ENCODE measurements around the gene KRTAP3-1. TPM values are rescaled to one million over a fixed set of nuclear protein-coding genes. Genes with fewer than 3 reads are reported as not detected.
A peak's percentile ranks its signal among the peaks of the same experiment; 100 is the strongest.

The KRTAP3-1 gene
- polyA plus RNA-seq, 6 donors from 2014 or later, result not detected

GRCh38 chr17:40986920-40987319, 22.0 kb downstream of the KRTAP3-1 start:
- Mint-ChIP-seq H3K4me1 (peaks cover 5 to 11% (median 7%) of the 10 kb centered on the region in 3 donors), H3K9me3 (peaks cover 0 to 5% (median 0%) of the 10 kb centered on the region in 7 donors), H3K4me3 (no peak overlapping the region), H3K36me3 (no peaks in the 10 kb centered on the region), H3K27me3 (peaks cover 19 to 33% (median 24%) of the 10 kb centered on the region in 3 donors), H3K27ac (no peak overlapping the region)
- DNase-seq (no peak), ATAC-seq (ENCODE audit: low read depth in 2 of 2) (no peak)

- Mint-ChIP-seq H3K4me1 (peaks cover 5 to 11% (median 7%) of the 10 kb centered on the region in 3 donors), H3K27me3 (peaks cover 19 to 41% (median 28%) of the 10 kb centered on the region in 3 donors), H3K27ac (peak within 1 kb of the TSS in 1 of 6 donors; percentile 29), H3K9me3 (no peaks in the 10 kb centered on the region), H3K4me3 (no peak within 1 kb of the TSS), H3K36me3 (no peaks in the 10 kb centered on the region)
- no peak for ATAC-seq (ENCODE audit: low read depth in 2 of 2)
- DNase-seq, result no peak
Observed at GRCh38 chr17:40984226-40984625, 24.7 kb downstream of the KRTAP3-1 start, which contains the start of gene KRT40. Gene KRT40 (minus strand): TSS chr17:40984326. CDS start chr17:40984273, 53 bp downstream.

DNA sequence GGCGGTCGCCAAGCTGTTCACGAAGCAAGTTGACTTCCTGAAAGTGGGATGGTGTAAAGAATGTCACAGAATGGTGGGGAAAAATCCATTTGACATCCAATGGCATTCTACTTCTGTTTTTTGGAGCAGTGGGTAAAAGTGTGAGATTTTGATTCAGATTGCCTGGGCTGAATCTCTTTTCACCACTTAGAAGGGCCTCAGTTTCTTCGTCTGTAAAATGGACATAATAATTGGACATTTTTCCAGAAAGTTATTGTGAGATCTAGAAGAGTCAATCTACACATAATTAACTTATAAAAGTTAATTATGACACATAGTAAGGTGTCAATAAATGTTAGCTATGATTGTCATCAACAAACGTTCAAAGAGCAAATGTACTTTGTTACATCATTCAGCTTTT, 27.8 kb downstream of the KRTAP3-1 start:
- Mint-ChIP-seq H3K36me3 (no peaks in the 10 kb centered on the region), H3K27me3 (peaks cover 21 to 38% (median 34%) of the 10 kb centered on the region in 3 donors), H3K4me1 (no peaks in the 10 kb centered on the region), H3K9me3 (no peaks in the 10 kb centered on the region), H3K4me3 (no peak overlapping the region), H3K27ac (no peak overlapping the region)
- ATAC-seq (ENCODE audit: low read depth in 2 of 2) (no peak), DNase-seq (no peak)

DNA sequence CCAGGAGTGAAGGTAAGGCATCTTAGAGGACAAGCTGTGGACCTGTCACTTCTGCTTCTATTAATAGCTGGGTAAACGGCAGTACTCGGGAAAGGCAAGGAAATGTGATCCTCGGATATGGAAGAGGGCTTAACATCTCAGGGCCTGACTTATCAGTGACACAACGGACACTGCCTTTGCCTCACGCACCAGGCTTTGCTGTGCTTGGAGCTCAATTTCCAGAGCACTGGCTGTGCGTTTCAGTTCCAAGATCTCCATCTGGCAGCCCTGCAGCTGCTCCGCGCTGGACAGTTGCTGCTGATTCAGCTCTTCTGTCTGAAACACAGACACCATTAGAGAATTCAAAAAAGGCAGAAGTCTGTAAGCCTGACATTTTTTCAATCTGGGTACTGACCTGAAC, 28.3 kb downstream of the KRTAP3-1 start:
- no peaks in the 10 kb centered on the region for H3K36me3 Mint-ChIP-seq
- H3K27me3 Mint-ChIP-seq, result peaks cover 24 to 39% (median 29%) of the 10 kb centered on the region in 3 donors
- no peaks in the 10 kb centered on the region for H3K4me1 Mint-ChIP-seq
- no peaks in the 10 kb centered on the region for H3K9me3 Mint-ChIP-seq
- no peak overlapping the region for H3K4me3 Mint-ChIP-seq
- no peak overlapping the region for H3K27ac Mint-ChIP-seq
- ATAC-seq (ENCODE audit: low read depth in 2 of 2) (no peak), DNase-seq (no peak)

- Mint-ChIP-seq H3K4me3 (no peak overlapping the region), H3K4me1 (no peaks in the 10 kb centered on the region), H3K27me3 (peaks cover 28 to 39% (median 33%) of the 10 kb centered on the region in 3 donors), H3K36me3 (no peaks in the 10 kb centered on the region), H3K9me3 (no peaks in the 10 kb centered on the region), H3K27ac (no peak overlapping the region)
- ATAC-seq (ENCODE audit: low read depth in 2 of 2) (no peak), DNase-seq (no peak)
Observed at GRCh38 chr17:40980117-40980516, 28.8 kb downstream of the KRTAP3-1 start.

GRCh38 chr17:40978575-40979151, 30.3 kb downstream of the KRTAP3-1 start:
- no peak overlapping the region for H3K27ac Mint-ChIP-seq
- ATAC-seq (ENCODE audit: low read depth in 2 of 2) (no peak), DNase-seq (no peak)
- no peaks in the 10 kb centered on the region for H3K4me1 Mint-ChIP-seq
- peaks cover 32 to 37% (median 33%) of the 10 kb centered on the region in 3 donors for H3K27me3 Mint-ChIP-seq
- H3K36me3 Mint-ChIP-seq, result no peaks in the 10 kb centered on the region
- H3K4me3 Mint-ChIP-seq, result no peak overlapping the region
- H3K9me3 Mint-ChIP-seq, result no peaks in the 10 kb centered on the region

GRCh38 chr17:40975516-40975915, 33.4 kb downstream of the KRTAP3-1 start:
- no peak overlapping the region for H3K27ac Mint-ChIP-seq
- H3K27me3 Mint-ChIP-seq, result peaks cover 25 to 34% (median 31%) of the 10 kb centered on the region in 3 donors
- DNase-seq (no peak), ATAC-seq (ENCODE audit: low read depth in 2 of 2) (no peak)
- H3K4me3 Mint-ChIP-seq, result no peak overlapping the region
- no peaks in the 10 kb centered on the region for H3K9me3 Mint-ChIP-seq
- H3K36me3 Mint-ChIP-seq, result no peaks in the 10 kb centered on the region
- no peaks in the 10 kb centered on the region for H3K4me1 Mint-ChIP-seq

DNA sequence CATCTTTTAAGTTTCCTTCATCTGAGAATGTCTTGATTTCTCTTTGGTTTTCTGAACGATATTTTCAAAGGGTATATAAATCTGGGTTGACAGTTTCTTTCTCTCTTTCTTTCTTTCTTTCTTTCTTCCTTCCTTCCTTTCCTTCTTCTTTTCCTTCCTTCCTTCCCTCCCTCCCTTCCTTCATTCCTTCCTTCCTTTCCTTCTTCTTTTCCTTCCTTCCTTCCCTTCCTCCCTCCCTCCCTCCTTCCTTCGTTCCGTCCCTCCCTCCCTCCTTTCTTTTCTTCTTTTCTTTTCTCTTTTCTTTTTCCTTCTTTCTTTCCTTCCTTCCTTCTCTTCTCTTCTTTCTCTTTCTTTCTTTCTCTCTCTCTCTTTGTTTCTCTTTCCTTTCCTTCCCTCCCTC, 34.6 kb downstream of the KRTAP3-1 start:
- Mint-ChIP-seq H3K27ac (no peak overlapping the region), H3K4me3 (no peak overlapping the region), H3K9me3 (no peaks in the 10 kb centered on the region), H3K27me3 (peaks cover 20 to 31% (median 25%) of the 10 kb centered on the region in 3 donors), H3K4me1 (no peaks in the 10 kb centered on the region), H3K36me3 (no peaks in the 10 kb centered on the region)
- ATAC-seq (ENCODE audit: low read depth in 2 of 2) (no peak), DNase-seq (no peak)

GRCh38 chr17:40967582-40967981, 41.3 kb downstream of the KRTAP3-1 start:
- H3K4me1 Mint-ChIP-seq, result peaks cover 0 to 3% (median 0%) of the 10 kb centered on the region in 3 donors

DNA sequence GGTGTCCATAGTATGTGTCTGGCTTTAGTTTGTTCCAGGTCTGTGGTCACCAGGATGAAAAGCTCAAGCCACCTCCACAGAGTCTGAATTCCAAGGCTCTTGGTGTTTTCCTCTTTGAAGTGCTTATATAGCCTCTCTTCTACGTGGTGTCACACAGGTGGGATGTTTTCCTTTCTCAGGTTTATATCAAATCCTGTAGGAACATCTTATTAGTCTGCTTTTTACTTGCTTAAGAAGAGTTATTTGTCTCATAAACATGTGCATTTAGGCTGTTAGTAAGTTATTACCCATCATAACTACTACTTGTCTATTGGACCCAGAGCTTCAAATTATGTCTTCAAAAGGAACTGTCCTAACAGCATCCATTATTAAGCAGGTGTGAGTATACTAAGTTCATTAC, 42.1 kb downstream of the KRTAP3-1 start, which contains the start of gene KRT39:
TSS of gene KRT39 (minus strand) at position 101 of the 400 bp plus-strand sequence. CDS start at position 9, 92 bp downstream.
- DNase-seq (no peak), ATAC-seq (ENCODE audit: low read depth in 2 of 2) (no peak)
- Mint-ChIP-seq H3K27me3 (peaks cover 0 to 30% (median 10%) of the 10 kb centered on the region in 3 donors), H3K27ac (no peak within 1 kb of the TSS), H3K4me3 (no peak within 1 kb of the TSS), H3K4me1 (peaks cover 0 to 6% (median 1%) of the 10 kb centered on the region in 3 donors), H3K36me3 (no peaks in the 10 kb centered on the region), H3K9me3 (peaks cover 0 to 7% (median 2%) of the 10 kb centered on the region in 7 donors)

More at GRCh38 chr17:40967582-40967981, 41.3 kb downstream of the KRTAP3-1 start:
- Mint-ChIP-seq H3K36me3 (no peaks in the 10 kb centered on the region), H3K27ac (no peak overlapping the region), H3K9me3 (peaks cover 0 to 7% (median 2%) of the 10 kb centered on the region in 7 donors), H3K27me3 (peaks cover 0 to 34% (median 14%) of the 10 kb centered on the region in 3 donors), H3K4me3 (no peak overlapping the region)
- no peak for ATAC-seq (ENCODE audit: low read depth in 2 of 2)
- no peak for DNase-seq

GRCh38 chr17:40963838-40964237, 45.1 kb downstream of the KRTAP3-1 start:
- H3K27ac Mint-ChIP-seq, result no peak overlapping the region
- no peaks in the 10 kb centered on the region for H3K36me3 Mint-ChIP-seq
- no peak for DNase-seq
- no peak overlapping the region for H3K4me3 Mint-ChIP-seq
- peaks cover 11 to 36% (median 13%) of the 10 kb centered on the region in 3 donors for H3K27me3 Mint-ChIP-seq
- H3K9me3 Mint-ChIP-seq, result peaks cover 0 to 7% (median 2%) of the 10 kb centered on the region in 7 donors
- peaks cover 4 to 9% (median 5%) of the 10 kb centered on the region in 3 donors for H3K4me1 Mint-ChIP-seq
- no peak for ATAC-seq (ENCODE audit: low read depth in 2 of 2)

- Mint-ChIP-seq H3K4me1 (peaks cover 4 to 9% (median 5%) of the 10 kb centered on the region in 3 donors), H3K27ac (peak overlapping the region in 1 of 6 donors; percentile 49), H3K9me3 (peaks cover 0 to 4% (median 0%) of the 10 kb centered on the region in 7 donors), H3K27me3 (peaks cover 16 to 34% (median 21%) of the 10 kb centered on the region in 3 donors), H3K36me3 (no peaks in the 10 kb centered on the region), H3K4me3 (no peak overlapping the region)
- DNase-seq (no peak), ATAC-seq (ENCODE audit: low read depth in 2 of 2) (no peak)
Observed at GRCh38 chr17:40962059-40962561, 46.8 kb downstream of the KRTAP3-1 start.

GRCh38 chr17:40961591-40961990, 47.3 kb downstream of the KRTAP3-1 start:
- Mint-ChIP-seq H3K36me3 (no peaks in the 10 kb centered on the region), H3K4me3 (no peak overlapping the region), H3K9me3 (peaks cover 0 to 4% (median 0%) of the 10 kb centered on the region in 7 donors), H3K4me1 (peaks cover 4 to 9% (median 5%) of the 10 kb centered on the region in 3 donors), H3K27me3 (peaks cover 17 to 34% (median 18%) of the 10 kb centered on the region in 3 donors), H3K27ac (peak overlapping the region in 1 of 6 donors; percentile 52)
- ATAC-seq (ENCODE audit: low read depth in 2 of 2) (no peak), DNase-seq (no peak)

GRCh38 chr17:40960144-40960543, 48.8 kb downstream of the KRTAP3-1 start:
- ATAC-seq (ENCODE audit: low read depth in 2 of 2) (no peak), DNase-seq (no peak)
- H3K27me3 Mint-ChIP-seq, result peaks cover 14 to 33% (median 31%) of the 10 kb centered on the region in 3 donors
- peak overlapping the region in 1 of 6 donors; percentile 24 for H3K27ac Mint-ChIP-seq
- no peaks in the 10 kb centered on the region for H3K36me3 Mint-ChIP-seq
- no peak overlapping the region for H3K4me3 Mint-ChIP-seq
- peaks cover 4 to 9% (median 5%) of the 10 kb centered on the region in 3 donors for H3K4me1 Mint-ChIP-seq
- peaks cover 0 to 4% (median 0%) of the 10 kb centered on the region in 7 donors for H3K9me3 Mint-ChIP-seq
